A549 (cell line): ENCODE results near the gene UPK3B. TPM values are rescaled to one million over a fixed set of nuclear protein-coding genes. Genes with fewer than 3 reads are reported as not detected.
A peak's percentile ranks its signal among the peaks of the same experiment; 100 is the strongest.
"Not testable (repeated sequence)": the region's sequence is repeated elsewhere in the genome, so short reads cannot be mapped to it uniquely, and the experiment has no call there.

Experiments
- ATAC-seq, 2 experiments: fragments of 200-7000 bp in 1 of 2; fragments of >200 bp in 1 of 2; cut with Nextera tagmentation in 1 of 2; cut with Tn5 transposase in 1 of 2; 3 replicates each; pipeline versions ENCODE4 v1.8.0 to v1.9.1; 2018 to 2020; ENCODE audit warnings: mild to moderate bottlenecking in 1 of 2, moderate library complexity in 1 of 2
- CTCF ChIA-PET: fragments of 300-600 bp; sonication (Branson Sonifier 250); formaldehyde crosslinking; extraction: SDS; loops from one replicate; lab custom pipeline; 2021; ENCODE audit warnings: antibody characterized with exemption, inconsistent platforms; lab: Yijun Ruan, JAX
- POLR2A ChIA-PET: fragments of 350-600 bp; formaldehyde crosslinking; extraction: SDS; loops from one replicate; lab custom pipeline; 2021; ENCODE audit warnings: antibody characterized with exemption, inconsistent platforms; lab: Yijun Ruan, JAX
- DNase-seq, 2 experiments: peaks; one replicate each; pipeline versions ENCODE4 v3.0.0 to v3.0.0-alpha.2; 2011 to 2016; ENCODE audit warnings: low read depth in 1 of 2, low spot score in 1 of 2
- FAIRE-seq: peaks from 2 replicates; lab custom pipeline; 2011; peaks lifted over from hg19 to GRCh38; lab: Jason Lieb, UNC
- H3K27ac ChIP-seq, 2 experiments: fragments of >200 bp; sonication (Bioruptor Twin); formaldehyde crosslinking; 3 replicates each; pipeline ENCODE4 v1.5.1; 2016 to 2017
- H3K4me1 ChIP-seq: fragments of >200 bp; sonication (Bioruptor Twin); formaldehyde crosslinking; 3 replicates; pipeline ENCODE4 v1.6.1; 2016
- H3K4me2 ChIP-seq: fragments of >200 bp; sonication (Bioruptor Twin); formaldehyde crosslinking; 3 replicates; pipeline ENCODE4 v1.6.1; 2016
- H3K4me3 ChIP-seq: fragments of >200 bp; sonication (Bioruptor Twin); formaldehyde crosslinking; 3 replicates; pipeline ENCODE4 v1.5.1; 2016
- H3K9me3 ChIP-seq: fragments of >200 bp; sonication (Bioruptor Twin); formaldehyde crosslinking; 3 replicates; pipeline ENCODE4 v1.6.1; 2016
- FOSL2 ChIP-seq, 2 experiments: fragments of 450-650 bp in 1 of 2; fragments of >200 bp in 1 of 2; sonication (Bioruptor Twin) in 1 of 2; formaldehyde crosslinking; IDR thresholded peaks; 2 replicates each; pipeline versions ENCODE4 v1.5.0 to v1.6.1; 2016 to 2020; ENCODE audit warnings: mild to moderate bottlenecking in 1 of 2, moderate library complexity in 1 of 2
- WGBS: methylation state at CpG from one replicate; pipeline ENCODE4 v1.1.6; 2017; ENCODE audit errors: missing lambda C conversion rate; 5-methylcytosine and 5-hydroxymethylcytosine counted together
- polyA plus RNA-seq, 4 experiments: library from polyadenylated mRNA; depleted of rRNA in 3 of 4; stranded (reverse); fragments of >200 nt; fragmentation: RNase III in 1 of 4; extraction: RNeasy Plus Mini Kit Qiagen cat#74134 plus additional on column Dnase treatment in 1 of 4; gene quantifications; 2 replicates in 3 of 4; 3 replicates in 1 of 4; pipeline ENCODE4 v1.2.3, GENCODE V29; 2011 to 2017

The UPK3B gene
- polyA plus RNA-seq, 2 of the 4 experiments (the other 2 are of a cell fraction) = 2.3 to 20.6 TPM

DNA sequence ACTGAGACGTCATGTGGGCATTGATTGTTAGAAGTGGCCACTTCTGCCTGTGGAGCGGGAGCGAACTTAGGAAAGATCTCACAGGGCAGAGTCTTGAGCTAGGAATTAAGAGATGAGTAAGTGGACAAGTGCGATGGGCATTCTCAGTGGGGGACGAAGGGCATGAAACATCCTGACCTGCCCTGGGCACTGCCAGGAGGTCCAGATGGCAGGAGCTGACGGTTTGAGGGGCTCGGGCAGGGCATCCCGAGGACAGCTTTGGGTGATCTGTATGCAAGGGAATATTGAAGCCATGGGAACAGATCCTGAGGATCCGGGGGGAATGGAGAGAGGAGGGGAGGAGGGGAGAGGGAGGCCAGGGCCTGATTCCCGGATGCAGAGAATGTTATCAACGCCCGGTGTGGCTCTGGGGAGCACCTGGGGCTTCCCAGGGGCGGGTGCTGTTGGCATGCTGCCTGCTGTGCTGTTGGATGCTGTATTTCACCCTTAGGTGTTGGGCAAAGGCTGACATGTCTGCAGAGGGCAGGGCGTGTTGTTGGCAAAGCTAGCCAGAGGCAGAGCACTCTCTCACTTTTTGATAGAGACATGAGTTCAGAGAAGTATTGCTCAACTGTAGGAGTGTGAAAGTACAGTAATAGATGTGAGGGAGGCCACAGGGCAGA lies 42.5 kb upstream of the UPK3B start:
- FAIRE-seq; H3K9me3 ChIP-seq; POLR2A ChIA-PET; TF ChIP-seq FOSL2 (IDR thresholded peaks at IDR 0.05): not testable (repeated sequence)
- 15% methylated on average over 11 of the region's 14 CpGs for WGBS
- H3K4me1 ChIP-seq = peaks cover 33% of the 10 kb centered on the region
- ATAC-seq = peak; percentile 88 to 91
- TF ChIP-seq FOSL2 (CRISPR knock-in tag; IDR thresholded peaks at IDR 0.05) = peak; percentile 11; the same call in 1 of the 2 replicates
- TF ChIP-seq, all 56 proteins: peak for 1; not testable (repeated sequence) for 55
- 0 out of 3 replicates have a peak overlapping the region, but pooled peaks have one; percentile 2 for H3K4me3 ChIP-seq
- peak overlapping the region; percentile 78 to 85 for H3K27ac ChIP-seq
- peak; percentile 55 to 81 for DNase-seq
- CTCF ChIA-PET = not testable (repeated sequence)
- peak overlapping the region; percentile 68 for H3K4me2 ChIP-seq

DNA sequence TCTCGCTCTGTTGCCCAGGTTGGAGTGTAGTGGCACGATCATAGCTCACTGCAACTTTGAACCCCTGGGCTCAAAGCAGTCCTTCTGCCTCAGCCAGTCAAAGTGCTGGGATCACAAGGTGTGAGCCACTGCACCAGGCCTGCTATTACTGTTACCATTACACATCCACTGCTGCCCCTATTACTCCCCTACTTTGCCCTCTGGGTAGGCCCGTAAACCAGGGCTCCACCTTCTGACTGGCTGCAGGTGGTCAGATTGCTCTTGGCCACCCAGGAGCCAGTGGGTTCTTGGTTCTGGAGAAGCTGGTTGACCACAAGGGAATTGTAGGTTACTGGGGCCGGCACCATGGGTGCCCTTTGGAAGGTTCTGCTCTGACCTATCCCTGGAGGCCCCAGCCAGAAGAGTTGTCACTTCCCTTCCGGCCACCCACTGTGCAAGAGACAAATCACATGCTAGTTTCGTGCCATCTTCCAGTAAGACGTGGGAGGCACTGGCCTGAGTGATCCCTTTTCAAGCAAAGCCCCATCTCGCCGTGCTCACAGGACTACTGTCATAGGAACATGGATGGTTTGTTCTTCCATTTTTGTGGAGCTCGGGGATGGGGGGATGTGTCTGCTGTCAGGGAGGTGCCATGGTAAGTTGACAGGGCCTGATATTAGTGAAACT lies 38.7 kb upstream of the UPK3B start:
- POLR2A ChIA-PET, DNase-seq, H3K9me3 ChIP-seq, H3K4me2 ChIP-seq, ATAC-seq, H3K27ac ChIP-seq, FAIRE-seq, H3K4me3 ChIP-seq, CTCF ChIA-PET: not testable (repeated sequence)
- WGBS = 88% methylated on average over 9 of the region's 10 CpGs
- peaks cover 17% of the 10 kb centered on the region for H3K4me1 ChIP-seq

DNA sequence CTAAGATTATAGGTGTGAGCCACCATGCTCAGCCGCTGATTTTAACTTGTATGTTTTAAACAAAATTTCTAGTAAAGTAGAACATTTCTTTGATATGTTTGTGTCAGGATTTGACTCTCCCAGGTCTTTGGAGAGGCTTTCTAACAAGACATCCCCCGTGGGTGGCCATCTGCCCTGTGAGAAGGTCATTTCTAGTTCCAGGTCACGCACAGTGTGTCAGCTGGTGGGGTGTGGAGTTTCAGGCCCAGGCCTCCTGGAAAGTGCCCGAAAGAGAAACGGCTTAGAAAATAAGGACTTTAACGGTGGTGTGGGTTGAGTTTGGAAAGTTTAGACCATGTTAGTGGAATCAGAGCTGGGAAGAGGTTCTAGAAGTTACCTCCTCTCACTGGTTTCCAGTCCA lies 37.3 kb upstream of the UPK3B start:
- H3K27ac ChIP-seq, H3K4me1 ChIP-seq, H3K9me3 ChIP-seq, DNase-seq, CTCF ChIA-PET, FAIRE-seq, ATAC-seq, H3K4me2 ChIP-seq, POLR2A ChIA-PET, H3K4me3 ChIP-seq: not testable (repeated sequence)
- WGBS = 87% methylated on average over 5 of the region's 6 CpGs

DNA sequence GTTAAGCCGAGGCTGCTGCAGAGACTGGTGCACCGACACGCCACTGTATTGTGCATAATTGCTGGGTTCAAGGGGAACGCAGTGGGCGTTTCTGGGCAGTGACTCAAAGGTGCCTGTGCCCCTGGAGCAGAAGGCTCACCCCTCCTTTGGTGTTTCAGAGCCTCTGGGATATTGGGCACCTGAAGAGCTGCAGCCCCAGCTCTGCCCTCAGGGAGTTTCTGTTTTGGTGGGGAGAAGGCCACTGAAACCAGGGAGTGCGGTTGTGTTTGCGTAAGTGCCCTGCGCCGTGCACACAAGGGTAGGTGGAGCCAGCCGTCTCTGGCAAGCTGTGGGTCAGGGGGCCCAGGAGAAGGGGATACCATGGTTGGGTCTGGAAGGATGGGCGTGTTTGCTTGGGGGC lies 34.1 kb upstream of the UPK3B start:
- H3K4me1 ChIP-seq, CTCF ChIA-PET, H3K4me3 ChIP-seq, H3K9me3 ChIP-seq, H3K4me2 ChIP-seq, DNase-seq, ATAC-seq, POLR2A ChIA-PET, FAIRE-seq, H3K27ac ChIP-seq: not testable (repeated sequence)
- WGBS = 98% methylated on average over 5 of the region's 11 CpGs

DNA sequence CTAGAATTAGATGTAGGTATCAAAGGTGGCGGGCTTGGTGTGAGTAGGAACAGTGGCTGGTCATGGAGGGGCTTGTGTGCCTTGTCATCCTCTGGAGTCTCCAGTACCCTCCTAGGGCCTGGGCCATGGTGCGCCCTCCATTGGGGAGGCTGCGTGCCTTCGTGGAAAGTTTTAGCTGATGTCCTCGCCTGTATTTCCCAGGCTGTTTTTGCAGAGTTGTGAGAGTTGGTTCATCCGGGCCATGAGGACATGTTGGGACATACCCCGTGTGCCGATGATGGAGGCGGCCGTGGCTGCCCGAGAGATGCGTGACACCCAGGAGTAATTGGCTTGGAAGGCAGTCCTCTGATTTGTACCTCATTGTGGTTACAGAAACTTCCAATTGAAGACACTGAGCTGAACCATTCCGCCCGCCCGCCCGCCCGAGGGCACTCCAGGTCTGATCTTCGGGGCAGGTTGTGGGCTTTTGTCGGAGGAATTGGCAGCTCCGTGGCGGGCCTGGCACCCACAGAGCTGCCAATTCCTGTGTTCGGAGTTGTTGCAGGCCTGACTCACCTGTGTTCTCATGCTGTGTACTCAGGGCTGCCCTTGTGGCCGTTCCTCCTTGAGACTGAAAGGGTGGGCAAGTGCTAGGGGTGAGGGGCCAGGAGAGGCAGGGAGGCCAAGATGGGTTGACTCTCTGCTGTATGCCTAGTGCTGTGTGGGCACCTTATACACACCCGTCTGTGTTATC lies 33.4 kb upstream of the UPK3B start:
- WGBS = 96% methylated on average over 22 of the region's 24 CpGs
- H3K27ac ChIP-seq, CTCF ChIA-PET, H3K4me3 ChIP-seq, ATAC-seq, H3K4me2 ChIP-seq, H3K4me1 ChIP-seq, H3K9me3 ChIP-seq, POLR2A ChIA-PET, FAIRE-seq, DNase-seq: not testable (repeated sequence)

DNA sequence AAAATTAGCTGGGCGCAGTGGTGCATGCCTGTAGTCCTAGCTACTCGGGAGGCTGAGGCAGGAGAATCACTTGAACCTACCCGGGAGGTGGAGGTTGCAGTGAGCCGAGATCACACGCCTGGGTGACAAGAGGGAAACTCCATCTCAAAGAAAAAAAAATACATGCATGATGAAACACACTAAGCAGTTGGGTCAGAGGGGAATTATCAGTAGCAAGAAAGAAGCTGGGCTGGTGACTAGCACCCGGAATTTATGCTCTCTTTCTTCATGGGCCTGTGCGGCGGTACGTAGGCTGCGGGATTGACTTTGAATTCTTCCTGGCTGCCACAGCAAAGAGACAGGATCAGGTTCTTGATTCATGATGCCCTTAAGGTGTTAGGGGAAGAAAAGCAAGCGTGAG lies 30.7 kb upstream of the UPK3B start:
- DNase-seq, H3K9me3 ChIP-seq, H3K4me3 ChIP-seq, POLR2A ChIA-PET, H3K4me1 ChIP-seq, H3K4me2 ChIP-seq, CTCF ChIA-PET, FAIRE-seq, ATAC-seq: not testable (repeated sequence)
- 86% methylated on average over 11 of the region's 11 CpGs for WGBS
- peak overlapping the region in 1 of 2 experiments; percentile 52; a peak in 2 of 6 replicates for H3K27ac ChIP-seq

DNA sequence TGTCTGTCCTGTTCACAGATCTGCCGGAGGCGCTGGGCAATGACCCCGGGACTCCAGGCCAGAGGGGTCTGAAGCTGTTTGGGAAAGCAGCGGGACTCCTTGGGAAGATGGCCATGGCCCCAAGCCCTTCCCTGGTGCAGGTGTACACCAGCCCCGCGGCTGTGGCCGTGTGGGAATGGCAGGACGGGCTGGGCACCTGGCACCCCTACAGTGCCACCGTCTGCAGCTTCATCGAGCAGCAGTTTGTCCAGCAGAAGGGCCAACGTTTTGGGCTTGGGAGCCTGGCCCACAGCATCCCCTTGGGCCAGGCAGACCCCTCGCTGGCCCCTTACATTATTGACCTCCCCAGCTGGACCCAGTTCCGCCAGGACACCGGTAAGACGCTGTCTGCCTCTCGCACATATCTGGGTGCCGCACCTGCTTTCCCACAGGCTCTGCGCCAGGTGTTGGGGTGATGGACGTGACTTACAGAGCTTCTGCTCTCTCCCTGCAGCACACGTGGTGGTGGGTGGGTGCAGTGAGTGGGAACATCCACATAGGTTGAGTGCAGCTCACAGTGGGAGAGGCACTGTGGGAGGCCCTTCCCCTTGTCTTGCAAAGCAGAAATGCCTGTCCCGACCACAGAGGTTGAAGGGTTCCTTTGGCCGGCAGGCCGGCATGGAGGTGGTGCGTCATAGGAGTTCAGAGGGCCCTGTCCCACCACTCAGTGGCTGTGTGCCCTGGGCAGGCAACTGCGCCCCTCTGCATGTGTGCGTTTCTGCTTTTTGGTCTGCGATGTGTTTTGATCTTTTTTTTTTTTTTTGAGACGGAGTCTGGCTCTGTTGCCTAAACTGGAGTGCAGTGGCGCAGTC lies 29.7 kb upstream of the UPK3B start:
- POLR2A ChIA-PET, DNase-seq, H3K4me1 ChIP-seq, H3K9me3 ChIP-seq, H3K4me2 ChIP-seq, H3K4me3 ChIP-seq, H3K27ac ChIP-seq, CTCF ChIA-PET, FAIRE-seq: not testable (repeated sequence)
- 91% methylated on average over 21 of the region's 29 CpGs for WGBS
- 0 out of 6 replicates have a peak, but pooled peaks of 1 of the 2 experiments have one; percentile 15 for ATAC-seq

DNA sequence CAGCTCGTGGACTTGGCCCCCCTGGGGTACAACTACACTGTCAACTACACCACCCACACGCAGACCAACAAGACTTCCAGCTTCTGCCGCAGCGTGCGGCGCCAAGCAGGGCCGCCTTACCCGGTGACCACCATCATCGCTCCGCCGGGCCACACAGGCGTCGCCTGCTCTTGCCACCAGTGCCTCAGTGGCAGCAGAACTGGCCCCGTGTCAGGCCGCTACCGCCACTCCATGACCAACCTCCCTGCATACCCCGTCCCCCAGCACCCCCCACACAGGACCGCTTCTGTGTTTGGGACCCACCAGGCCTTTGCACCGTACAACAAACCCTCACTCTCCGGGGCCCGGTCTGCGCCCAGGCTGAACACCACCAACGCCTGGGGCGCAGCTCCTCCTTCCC lies 27.7 kb upstream of the UPK3B start:
- ATAC-seq, H3K27ac ChIP-seq, H3K4me3 ChIP-seq, FAIRE-seq, H3K4me1 ChIP-seq, CTCF ChIA-PET, H3K9me3 ChIP-seq, H3K4me2 ChIP-seq, POLR2A ChIA-PET, DNase-seq: not testable (repeated sequence)
- WGBS = 97% methylated on average over 22 of the region's 24 CpGs

DNA sequence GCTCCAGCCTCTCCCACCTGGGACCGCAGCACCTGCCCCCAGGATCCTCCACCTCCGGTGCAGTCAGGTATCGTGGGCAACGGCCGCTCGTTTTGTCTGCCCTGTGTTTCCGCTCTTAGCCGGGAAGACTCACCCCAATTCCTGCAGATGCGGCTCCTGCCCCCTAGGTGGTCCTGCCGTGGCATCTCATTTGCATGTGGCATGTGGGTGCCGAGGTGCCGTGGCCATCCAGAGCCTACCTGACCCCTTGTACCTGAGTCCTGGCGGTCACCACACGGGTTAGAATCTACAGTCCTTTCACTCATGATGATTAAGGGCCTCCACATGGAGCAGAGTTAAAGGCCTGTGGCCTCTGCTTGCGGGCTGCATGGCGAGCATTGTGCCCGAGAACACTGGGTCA lies 27.3 kb upstream of the UPK3B start:
- CTCF ChIA-PET = not testable (repeated sequence)

DNA sequence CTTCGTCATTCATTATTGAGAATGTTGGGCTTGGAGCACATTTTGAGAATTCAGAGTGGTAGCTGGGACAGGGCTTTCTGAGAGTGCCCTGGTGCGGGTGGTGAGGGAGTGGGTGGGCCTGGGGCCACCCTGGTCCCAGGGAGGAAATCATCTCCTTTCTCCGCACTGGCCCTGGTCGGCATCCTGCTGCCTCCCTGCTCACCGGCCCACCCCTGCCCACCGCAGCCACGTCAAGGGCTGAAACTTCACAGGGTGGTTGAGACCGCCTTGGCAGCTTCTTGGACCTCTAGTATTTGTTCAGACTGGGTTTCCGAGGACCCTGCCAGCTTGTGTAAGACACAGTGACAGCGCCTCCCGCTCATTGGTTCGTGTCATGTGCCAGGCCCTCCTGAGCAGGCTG lies 25.9 kb upstream of the UPK3B start:
- H3K4me2 ChIP-seq, FAIRE-seq, H3K4me1 ChIP-seq, H3K9me3 ChIP-seq, CTCF ChIA-PET, H3K27ac ChIP-seq, H3K4me3 ChIP-seq, POLR2A ChIA-PET, DNase-seq, ATAC-seq: not testable (repeated sequence)
- no CpG with 5 or more reads among the region's 12 CpGs for WGBS

More for the DNA sequence above, 27.3 kb upstream of the UPK3B start:
- H3K4me3 ChIP-seq, H3K27ac ChIP-seq, DNase-seq, FAIRE-seq, ATAC-seq, H3K4me2 ChIP-seq, POLR2A ChIA-PET, H3K9me3 ChIP-seq, H3K4me1 ChIP-seq: not testable (repeated sequence)
- 97% methylated on average over 15 of the region's 17 CpGs for WGBS
